Right cardiac atrium (tissue), 5 donors: ENCODE data around the gene LRRC18. TPM values are rescaled to one million over a fixed set of nuclear protein-coding genes. Genes with fewer than 3 reads are reported as not detected.

Experiments
- ATAC-seq, 2 donors: fragments of 200-7000 bp; cut with Tn5 transposase; one replicate each; pipeline versions ENCODE4 v1.8.0 to v1.9.1; 2020; ENCODE audit warnings: moderate library complexity in 2 of 2, mild to moderate bottlenecking in 1 of 2
- DNase-seq, 3 donors: peaks; one replicate each; pipeline ENCODE4 v3.0.0-alpha.2; 2020
- H3K27ac ChIP-seq: one replicate; pipeline ENCODE4 v1.5.1; 2013; ENCODE audit warnings: mild to moderate bottlenecking, low read length, control low read depth, moderate library complexity
- H3K27me3 ChIP-seq: one replicate; pipeline ENCODE4 v1.6.1; 2013; ENCODE audit not compliant: control insufficient read depth, insufficient read depth
- H3K4me1 ChIP-seq: one replicate; pipeline ENCODE4 v1.6.1; 2013; ENCODE audit warnings: low read length; ENCODE audit not compliant: control insufficient read depth, insufficient read depth
- H3K4me3 ChIP-seq: one replicate; pipeline ENCODE4 v1.5.1; 2013; ENCODE audit warnings: low read length, control low read depth
- H3K9me3 ChIP-seq: one replicate; pipeline ENCODE4 v1.6.1; 2013; ENCODE audit warnings: low read length; ENCODE audit not compliant: control insufficient read depth
- WGBS: extraction: QIAGEN DNeasy Blood & Tissue Kit; methylation state at CpG from one replicate; pipeline ENCODE4 v1.1.7; 2013; 5-methylcytosine and 5-hydroxymethylcytosine counted together
- intact Hi-C, 4 donors: fragments of 100-400 bp; cut with DNase I; formaldehyde crosslinking; loops; one replicate each; pipeline versions ENCODE4 v1.11.0 to v1.14.0; 2022 to 2023
- microRNA-seq, 2 donors: library from miRNA; unstranded; fragments of <30 nt; microRNA quantifications; one replicate each; pipeline ENCODE4 v1.2.0, GENCODE V29; 2020 to 2021
- polyA plus RNA-seq: library from polyadenylated mRNA; stranded (reverse); fragments of 200-250 nt; gene quantifications from one replicate; pipeline ENCODE4 v1.2.3, GENCODE V29; 2013
- total RNA-seq, 4 donors: library from RNA; stranded (reverse); fragmentation: NEBNext Ultra II Directional; extraction: Animal tissue kit (Norgen Biotek cat#: 25700); gene quantifications; one replicate each; pipeline ENCODE4 v1.2.1, GENCODE V29; 2021
- donor health status: healthy with polysubstance abuse.
- donor health status: DM: no; HTN: yes; CAD: no.
- donor health status: DM: no; HTN: no; CAD: no.
- donor health status: DM: no; HTN: yes; CAD: no; lungs with severe emphysema.
- donor health status: DM: yes; HTN: yes; CAD: no.

LRRC18 gene
- total and polyA plus RNA-seq, 5 donors, result not detected

GRCh38 chr10:48878091-48878490 lies 61.5 kb downstream of the LRRC18 start:
- no peaks in the 10 kb centered on the region for H3K27me3 ChIP-seq
- intact Hi-C loops, result no loop called here
- DNase-seq (no peak), ATAC-seq (no peak)
- no peaks in the 10 kb centered on the region for H3K4me1 ChIP-seq
- H3K4me3 ChIP-seq, result no peak overlapping the region
- H3K27ac ChIP-seq, result no peak overlapping the region
- no peaks in the 10 kb centered on the region for H3K9me3 ChIP-seq
- 81% methylated on average over 3 of the region's 3 CpGs for WGBS

- no peaks in the 10 kb centered on the region for H3K27me3 ChIP-seq
- DNase-seq (no peak), ATAC-seq (no peak)
- WGBS, result 77% methylated on average over 1 of the region's 1 CpG
- H3K4me1 ChIP-seq, result no peaks in the 10 kb centered on the region
- no peaks in the 10 kb centered on the region for H3K9me3 ChIP-seq
- no peak overlapping the region for H3K4me3 ChIP-seq
- intact Hi-C loops, result no loop called here
- no peak overlapping the region for H3K27ac ChIP-seq
Observed at GRCh38 chr10:48872234-48872633, 67.4 kb downstream of the LRRC18 start.

Small RNA genes within 50 kb of the gene (microRNA-seq; reads per million reads assigned to microRNA genes)
- 0 reads per million in 2 donors for gene MIR4294

Other genes starting within 250 kb of the LRRC18 start
- gene VSTM4, start 175.7 kb upstream of the LRRC18 start, total RNA-seq, result 10 to 100 TPM; 20.3 to 23.8 (median 22.1) TPM
- gene VSTM4, start 175.7 kb upstream of the LRRC18 start, polyA plus RNA-seq, result 9.9 TPM
- gene FAM170B, start 194.2 kb upstream of the LRRC18 start, total RNA-seq, result not detected
- not detected for gene FAM170B, start 194.2 kb upstream of the LRRC18 start, polyA plus RNA-seq
- 10 to 100 TPM in 3 of 4 donors, 1 to 10 TPM in 1; 9.6 to 36.9 (median 24.2) TPM for gene TMEM273, start 248.6 kb upstream of the LRRC18 start, total RNA-seq
- gene TMEM273, start 248.6 kb upstream of the LRRC18 start, polyA plus RNA-seq, result 23.6 TPM